Mucosa of stomach (tissue), 1 donor: Measurements from ENCODE around the gene GPRC5D.

Experiments used
- H3K27me3 ChIP-seq: one replicate; pipeline ENCODE4 v1.7.0; 2013; ENCODE audit warnings: mild to moderate bottlenecking, low read length; ENCODE audit not compliant: control insufficient read depth, insufficient read depth
- H3K36me3 ChIP-seq: one replicate; pipeline ENCODE4 v1.7.0; 2013; ENCODE audit warnings: low read length; ENCODE audit not compliant: control insufficient read depth, insufficient read depth
- H3K4me1 ChIP-seq: one replicate; pipeline ENCODE4 v1.7.0; 2013; ENCODE audit warnings: mild to moderate bottlenecking, low read length; ENCODE audit not compliant: control insufficient read depth, insufficient read depth
- H3K4me3 ChIP-seq: one replicate; pipeline ENCODE4 v1.7.0; 2013; ENCODE audit warnings: low read length
- H3K9ac ChIP-seq: one replicate; pipeline ENCODE4 v1.7.0; 2013; ENCODE audit warnings: mild to moderate bottlenecking, low read length, moderate library complexity
- H3K9me3 ChIP-seq: one replicate; pipeline ENCODE4 v1.7.0; 2013; ENCODE audit warnings: mild to moderate bottlenecking, low read length, moderate library complexity; ENCODE audit not compliant: control insufficient read depth
- donor health status: Pancreatic carcinoma.

Gene GPRC5D

DNA sequence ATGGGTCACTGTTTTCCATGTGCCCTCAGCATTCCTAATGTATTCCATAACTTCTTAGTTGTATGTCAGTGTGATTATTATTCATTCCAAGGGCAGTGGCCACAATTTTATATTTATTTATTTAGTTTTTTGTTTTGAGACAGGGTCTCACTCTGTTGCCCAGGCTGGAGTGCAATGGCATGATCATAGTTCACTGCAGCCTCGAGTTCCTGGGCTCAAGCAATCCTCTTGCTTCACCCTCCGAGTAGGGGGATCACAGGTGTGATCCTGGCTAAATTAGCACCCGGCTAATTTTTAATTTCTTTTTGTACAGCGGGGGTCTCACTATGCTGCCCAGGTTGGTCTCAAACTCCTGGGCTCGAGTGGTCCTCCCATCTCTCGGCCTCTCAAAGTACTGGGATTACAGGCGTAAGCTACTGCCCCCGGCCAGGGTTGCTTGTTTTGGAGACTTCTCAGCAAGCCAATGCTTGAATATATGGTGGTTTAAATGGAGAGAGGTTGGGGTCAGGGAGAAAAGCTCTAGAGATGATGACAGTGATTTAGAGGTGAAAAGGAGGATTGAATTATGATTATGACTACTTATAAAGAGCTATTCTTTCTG lies 53.0 kb downstream of the GPRC5D start:
- no peaks in the 10 kb centered on the region for H3K27me3 ChIP-seq
- H3K9me3 ChIP-seq = no peaks in the 10 kb centered on the region
- no peak overlapping the region for H3K4me3 ChIP-seq
- no peaks in the 10 kb centered on the region for H3K36me3 ChIP-seq
- no peak overlapping the region for H3K9ac ChIP-seq
- H3K4me1 ChIP-seq = peaks cover 24% of the 10 kb centered on the region

DNA sequence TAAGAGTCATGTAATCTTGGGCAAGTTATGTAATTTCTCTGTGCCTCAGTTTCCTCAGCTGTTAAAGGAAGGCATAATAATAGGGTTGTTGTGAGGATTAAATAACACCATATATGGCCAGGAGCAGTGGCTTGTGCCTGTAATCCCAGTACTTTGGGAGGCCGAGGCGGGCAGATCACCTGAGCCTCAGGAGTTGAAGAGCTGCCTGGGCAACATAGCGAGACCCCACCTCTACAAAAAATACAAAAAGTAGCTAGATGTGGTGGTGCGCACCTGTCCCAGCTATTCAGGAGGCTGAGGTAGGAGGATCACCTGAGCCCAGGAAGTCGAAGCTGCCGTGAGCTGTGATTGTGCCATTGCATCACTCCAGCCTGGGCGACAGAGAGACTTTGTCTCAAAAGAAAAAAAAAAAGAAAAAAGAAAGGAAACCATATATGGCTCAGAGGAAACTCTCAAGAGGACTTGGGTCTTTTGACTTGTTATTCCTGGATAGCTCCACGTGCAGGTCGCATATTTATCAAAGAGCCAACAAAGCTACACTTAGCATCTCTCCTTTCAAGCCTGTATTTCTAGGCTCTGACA lies 53.7 kb downstream of the GPRC5D start:
- Histone ChIP-seq H3K4me1 (peaks cover 16% of the 10 kb centered on the region), H3K4me3 (no peak overlapping the region)

DNA sequence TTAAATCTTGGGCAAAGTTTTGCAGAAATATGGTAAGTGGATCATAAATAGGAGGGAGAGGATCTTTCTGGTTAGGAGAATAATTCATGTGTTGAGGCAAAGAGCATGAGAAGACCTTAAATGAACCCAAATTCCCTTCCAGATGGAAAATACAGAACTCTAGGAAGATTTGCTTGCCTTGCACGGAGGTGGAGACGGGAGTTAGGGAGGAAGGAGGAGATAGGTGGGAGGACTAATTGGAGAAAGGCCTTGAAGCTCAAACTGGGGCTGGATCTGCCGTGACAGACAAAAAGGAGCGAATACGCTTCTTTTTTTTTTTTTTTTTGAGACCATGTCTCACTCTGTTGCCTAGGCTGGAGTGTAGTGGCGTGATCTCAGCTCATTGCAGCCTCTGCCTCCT lies 54.7 kb downstream of the GPRC5D start:
- Histone ChIP-seq H3K4me1 (peaks cover 16% of the 10 kb centered on the region), H3K36me3 (no peaks in the 10 kb centered on the region), H3K9me3 (no peaks in the 10 kb centered on the region), H3K4me3 (no peak overlapping the region), H3K27me3 (no peaks in the 10 kb centered on the region), H3K9ac (no peak overlapping the region)

More for the DNA sequence above, 53.7 kb downstream of the GPRC5D start:
- Histone ChIP-seq H3K27me3 (no peaks in the 10 kb centered on the region), H3K36me3 (no peaks in the 10 kb centered on the region), H3K9ac (no peak overlapping the region), H3K9me3 (no peaks in the 10 kb centered on the region)

DNA sequence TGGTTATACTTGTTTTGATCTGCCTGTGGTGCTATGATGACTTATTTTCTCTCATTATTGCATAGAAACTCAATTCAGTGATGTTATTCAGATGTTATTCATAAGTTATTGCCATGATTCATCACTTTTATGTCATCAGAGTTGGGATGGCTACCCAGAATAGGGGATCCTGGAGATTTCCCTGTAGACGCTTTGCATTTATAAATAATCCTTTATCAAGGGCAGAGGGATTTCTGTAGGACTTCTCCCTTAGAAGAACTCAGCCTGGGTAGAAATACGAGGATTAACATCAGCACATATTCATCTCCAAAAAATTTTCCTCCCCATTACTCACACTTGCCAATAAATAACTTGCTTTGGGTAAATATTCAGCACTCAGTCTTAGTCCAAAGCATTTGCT lies 55.7 kb downstream of the GPRC5D start:
- Histone ChIP-seq H3K27me3 (peaks cover 1% of the 10 kb centered on the region), H3K36me3 (no peaks in the 10 kb centered on the region), H3K9me3 (no peaks in the 10 kb centered on the region), H3K4me1 (peaks cover 14% of the 10 kb centered on the region), H3K4me3 (no peak overlapping the region), H3K9ac (no peak overlapping the region)

DNA sequence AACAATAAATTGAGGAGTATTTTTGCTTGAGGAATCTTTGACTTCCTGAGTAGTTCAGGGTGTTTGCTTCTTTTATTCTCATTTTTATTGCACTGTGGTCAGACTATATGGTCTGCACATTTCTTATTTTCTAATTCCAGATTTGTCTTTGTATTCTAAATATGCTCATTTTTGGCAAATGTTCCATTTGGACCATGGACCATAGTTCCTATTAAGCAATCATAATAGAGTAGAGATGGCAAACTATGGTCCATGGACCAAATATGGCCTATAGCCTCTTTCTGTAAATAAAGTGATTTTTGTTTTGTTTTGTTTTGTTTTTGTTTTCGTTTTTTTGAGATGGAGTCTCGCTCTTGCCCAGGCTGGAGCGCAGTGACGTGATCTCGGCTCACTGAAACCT lies 58.5 kb downstream of the GPRC5D start:
- H3K4me3 ChIP-seq = no peak overlapping the region
- peak overlapping the region; percentile 92 for H3K9ac ChIP-seq
- H3K27me3 ChIP-seq = peaks cover 7% of the 10 kb centered on the region
- no peaks in the 10 kb centered on the region for H3K9me3 ChIP-seq
- peaks cover 14% of the 10 kb centered on the region for H3K4me1 ChIP-seq
- no peaks in the 10 kb centered on the region for H3K36me3 ChIP-seq

DNA sequence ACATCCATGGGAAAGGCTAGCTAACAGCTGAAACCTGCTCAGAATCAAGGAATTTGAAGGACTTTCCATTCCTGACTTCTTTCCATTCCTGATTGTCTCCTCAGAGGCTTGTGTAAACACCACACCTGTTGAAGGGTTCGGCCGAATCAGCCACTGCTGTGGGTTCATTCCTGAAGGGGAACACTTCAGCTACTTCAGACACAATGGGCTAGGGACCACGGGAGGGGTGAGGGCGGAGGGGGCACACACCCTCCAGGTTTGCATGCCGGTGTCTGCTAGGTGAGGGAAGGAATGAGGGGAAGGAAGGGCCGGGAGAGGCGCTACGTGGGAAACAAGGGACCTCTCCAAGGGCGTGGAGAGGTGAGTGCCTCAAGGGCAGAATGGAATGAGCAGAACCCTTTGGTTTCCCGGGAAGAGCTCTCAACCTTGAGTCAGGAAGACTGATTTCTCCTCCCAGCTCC lies 59.3 kb downstream of the GPRC5D start:
- Histone ChIP-seq H3K36me3 (no peaks in the 10 kb centered on the region), H3K9ac (peak overlapping the region; percentile 92), H3K9me3 (no peaks in the 10 kb centered on the region), H3K4me1 (peaks cover 14% of the 10 kb centered on the region), H3K27me3 (peaks cover 7% of the 10 kb centered on the region), H3K4me3 (peak overlapping the region; percentile 79)

DNA sequence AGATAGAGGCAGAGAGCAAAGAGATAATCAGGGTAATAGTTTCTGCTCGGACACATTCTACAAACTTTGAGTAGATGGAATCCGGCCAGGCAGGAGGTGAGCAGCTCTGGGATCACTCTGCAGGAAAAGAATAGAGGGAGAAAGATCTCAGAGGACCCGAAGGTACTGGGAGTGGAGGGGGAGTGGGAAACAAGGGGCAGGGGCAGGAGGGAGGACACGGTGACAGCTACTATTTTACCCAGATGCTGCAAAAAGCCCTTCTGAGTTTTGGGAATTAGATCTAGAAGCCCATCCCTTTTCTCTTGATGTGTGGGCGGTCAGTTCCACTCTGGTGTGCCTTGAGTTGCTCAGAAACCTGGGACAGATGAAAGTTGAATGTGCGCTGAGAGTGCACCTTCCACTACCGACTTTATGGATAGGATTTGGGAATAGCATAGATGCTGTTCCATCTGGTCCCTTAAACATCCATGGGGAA lies 60.1 kb downstream of the GPRC5D start:
- Histone ChIP-seq H3K4me3 (peak overlapping the region; percentile 79), H3K9me3 (no peaks in the 10 kb centered on the region), H3K27me3 (peaks cover 7% of the 10 kb centered on the region), H3K9ac (peak overlapping the region; percentile 92), H3K4me1 (peaks cover 14% of the 10 kb centered on the region), H3K36me3 (no peaks in the 10 kb centered on the region)

DNA sequence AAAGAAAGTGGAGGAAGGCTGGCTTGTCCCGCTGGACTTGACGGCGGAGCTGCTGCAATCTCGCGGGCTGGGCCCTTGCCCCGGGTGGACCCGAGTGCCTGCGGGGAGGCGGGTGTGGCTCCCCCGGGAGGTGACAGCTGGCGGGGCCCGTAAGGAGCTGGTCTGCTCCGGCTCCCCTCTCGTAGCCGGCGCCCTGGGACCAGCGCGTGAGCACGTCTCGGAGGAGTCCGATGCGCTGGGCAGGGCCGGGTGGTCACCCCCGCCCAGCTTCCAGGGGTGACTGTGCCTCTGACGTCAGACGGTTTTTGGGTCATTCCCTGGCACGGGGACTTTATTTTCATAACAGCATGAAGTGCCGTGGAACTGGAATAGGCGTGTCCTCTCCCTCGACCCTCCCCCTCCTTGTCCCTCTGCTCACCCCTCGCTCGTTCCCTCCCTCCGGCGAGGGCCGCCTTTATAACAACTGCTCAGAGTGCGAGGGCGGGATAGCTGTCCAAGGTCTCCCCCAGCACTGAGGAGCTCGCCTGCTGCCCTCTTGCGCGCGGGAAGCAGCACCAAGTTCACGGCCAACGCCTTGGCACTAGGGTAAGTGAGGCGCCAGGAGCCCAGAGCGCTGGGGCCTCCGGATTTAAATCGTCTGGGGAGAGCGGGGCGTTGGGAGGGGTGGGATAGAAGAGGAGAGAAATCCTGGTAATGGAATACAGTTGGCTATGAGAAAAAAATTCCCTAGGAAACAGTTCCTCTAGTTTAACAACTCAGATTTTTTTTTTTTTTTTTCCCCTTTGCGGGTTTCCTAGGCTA lies 60.7 kb downstream of the GPRC5D start, which contains the start of gene GPRC5A:
Gene GPRC5A, plus strand, starts transcription at position 483 of the 801 bp plus-strand sequence. CDS start 16,688 bp downstream, outside the sequence.
- Histone ChIP-seq H3K36me3 (no peaks in the 10 kb centered on the region), H3K27me3 (peaks cover 7% of the 10 kb centered on the region), H3K9ac (peak within 1 kb of the TSS; percentile 92), H3K9me3 (no peaks in the 10 kb centered on the region), H3K4me1 (peaks cover 14% of the 10 kb centered on the region), H3K4me3 (peak within 1 kb of the TSS; percentile 79)
